NCI-H345 (cell line): Measurements from ENCODE around the gene ANTXRL.
"Not testable (repeated sequence)": the region's sequence is repeated elsewhere in the genome, so short reads cannot be mapped to it uniquely, and the experiment has no call there.

Source experiments
- DNase-seq: peaks from one replicate; lab custom pipeline; 2025; lab: John Stamatoyannopoulos, UW

The ANTXRL gene

DNA sequence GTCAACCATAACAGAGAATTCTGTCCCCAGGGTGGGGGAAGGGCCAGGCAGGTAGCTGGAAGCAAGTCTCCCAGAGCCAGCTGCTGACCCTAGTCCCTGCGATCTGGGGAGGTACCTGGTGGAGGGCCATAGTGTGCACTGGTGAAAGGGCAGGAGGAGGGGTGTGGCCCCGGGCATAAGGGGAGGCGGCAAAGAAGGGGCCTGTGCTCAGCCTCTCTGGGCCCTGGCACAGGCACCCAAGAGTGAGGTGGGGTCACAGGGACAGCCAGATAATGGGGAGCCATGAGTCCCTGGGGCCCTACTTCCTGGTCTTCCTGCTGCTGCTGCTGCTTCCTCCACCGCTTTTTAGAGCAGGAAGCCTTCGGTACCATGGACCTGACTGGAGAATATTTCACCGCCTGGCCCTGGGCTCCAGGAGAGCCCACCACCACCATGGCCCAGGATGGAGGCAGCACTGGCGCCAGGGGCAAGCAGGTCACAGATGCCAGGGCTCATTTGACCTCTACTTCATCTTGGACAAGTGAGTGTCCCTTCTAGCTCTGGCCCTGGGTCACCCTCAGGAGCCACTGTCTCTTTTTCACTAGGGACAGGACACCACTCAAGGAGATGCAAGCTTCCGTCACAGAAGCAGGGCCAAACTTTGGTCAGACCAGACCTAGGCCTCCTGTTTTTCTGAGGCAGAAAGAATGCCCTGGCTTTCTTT lies at the start of gene ANTXRL:
Gene ANTXRL (plus strand): TSS at position 7 of the 703 bp plus-strand sequence. CDS start 266 bp downstream, at position 273.
- DNase-seq: no peak

GRCh38 chr10:46237815-46238510 lies 48.8 kb upstream of the ANTXRL start:
- DNase-seq: no peak

DNA sequence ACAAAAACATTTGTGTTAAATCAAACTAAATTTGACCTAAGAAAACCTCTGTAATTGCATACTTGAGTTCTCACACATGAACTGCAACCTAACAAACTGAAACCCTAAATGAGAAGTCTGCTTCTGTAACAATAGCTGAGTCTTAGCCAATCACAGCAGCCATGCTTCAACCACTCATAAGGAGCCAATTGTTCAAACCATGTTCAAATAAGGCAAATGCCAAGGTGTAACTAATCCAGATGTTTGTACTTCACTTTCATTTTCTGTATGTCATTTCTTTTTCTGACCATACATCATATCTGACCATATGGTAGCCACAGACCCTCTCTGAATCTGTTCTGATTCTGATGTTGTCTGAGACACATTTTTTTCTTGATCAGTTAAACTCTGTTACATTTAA lies 47.5 kb upstream of the ANTXRL start:
- no peak for DNase-seq

DNA sequence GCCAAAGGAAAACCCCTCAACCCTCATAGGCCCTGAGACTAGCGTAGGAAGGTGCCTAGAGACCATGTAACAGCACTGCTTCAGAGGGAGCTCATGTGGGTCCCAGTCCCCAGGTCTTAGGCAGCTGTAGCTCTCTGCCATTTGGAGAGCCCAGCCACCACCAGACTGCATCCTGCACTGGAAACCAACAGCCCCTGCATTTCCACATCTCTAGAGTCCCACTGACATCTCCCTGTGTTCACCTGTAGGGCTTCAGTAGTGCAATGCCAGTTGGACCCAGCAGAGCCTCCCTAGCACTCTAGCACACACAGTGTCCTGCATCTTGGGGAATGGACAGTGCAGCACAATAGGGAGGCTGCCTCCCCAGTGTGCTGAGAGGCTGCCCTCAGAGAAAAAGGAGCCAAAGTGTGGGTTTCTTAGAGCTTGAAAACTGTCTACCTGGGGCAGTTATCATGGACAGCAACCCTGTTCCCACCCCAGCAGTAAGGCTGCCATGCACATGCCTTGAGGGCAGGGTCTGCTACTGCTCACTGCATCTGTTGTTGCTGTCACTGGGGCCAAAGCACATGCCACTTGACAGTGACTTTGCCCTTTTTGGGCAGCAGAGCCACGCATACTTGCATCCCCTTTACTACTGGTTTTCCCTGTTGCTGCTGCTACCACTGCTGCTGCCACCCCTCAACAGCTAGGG lies 46.7 kb upstream of the ANTXRL start:
- DNase-seq: no peak

GRCh38 chr10:46240684-46241565 lies 45.9 kb upstream of the ANTXRL start:
- DNase-seq: no peak

DNA sequence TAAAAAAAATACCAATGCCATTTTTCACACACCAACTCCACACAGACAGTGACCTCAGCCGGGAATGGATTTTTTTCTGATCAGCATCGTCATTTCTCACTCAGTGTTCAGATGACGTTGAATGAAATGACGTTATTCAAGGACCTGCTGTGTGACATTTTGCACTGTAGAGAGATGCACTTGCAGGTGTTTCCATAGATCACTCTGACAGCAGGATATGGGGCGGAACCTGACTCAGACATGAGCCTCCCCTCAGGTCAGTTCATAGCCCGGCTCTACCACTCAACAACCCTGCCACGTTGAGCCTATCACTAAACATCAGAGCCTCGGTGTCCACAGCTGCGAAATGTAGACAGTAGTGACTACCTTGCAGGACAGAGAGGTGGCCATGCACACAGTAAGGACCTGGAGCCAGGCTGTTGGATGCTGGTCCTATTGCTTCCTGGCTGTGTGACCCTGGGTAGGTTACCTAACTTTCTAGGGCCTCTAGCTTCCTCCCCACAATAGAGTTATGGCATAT lies 41.4 kb upstream of the ANTXRL start:
- DNase-seq: no peak

- DNase-seq: not testable (repeated sequence)
These were observed 40.2 kb upstream of the ANTXRL start for GRCh38 chr10:46246400-46247180.

- no peak for DNase-seq
These were observed 39.7 kb upstream of the ANTXRL start for GRCh38 chr10:46247181-46247475.

GRCh38 chr10:46247808-46248569 lies 38.8 kb upstream of the ANTXRL start:
- DNase-seq: no peak

GRCh38 chr10:46248651-46249146 lies 38.1 kb upstream of the ANTXRL start:
- no peak for DNase-seq

GRCh38 chr10:46249617-46250344 lies 37.0 kb upstream of the ANTXRL start:
- not testable (repeated sequence) for DNase-seq

DNA sequence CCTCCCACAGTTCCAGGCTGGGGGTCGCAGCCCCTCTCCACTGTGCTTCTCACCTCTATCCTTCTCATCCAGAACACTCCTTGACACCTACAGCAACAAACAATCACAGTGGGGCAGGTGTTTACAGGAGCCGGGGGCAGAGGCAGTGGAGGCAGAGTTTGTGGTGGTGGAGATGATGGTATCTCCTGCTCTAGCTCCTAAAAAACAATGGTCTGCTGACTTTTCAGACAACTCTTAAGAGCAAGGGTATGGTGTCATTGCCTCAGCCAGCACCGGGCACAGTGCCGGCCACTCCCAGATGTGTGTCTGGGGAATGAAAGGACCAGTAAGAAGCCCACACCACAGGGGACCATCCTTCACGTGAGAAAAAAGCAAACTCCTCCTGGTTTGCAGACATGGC lies 36.3 kb upstream of the ANTXRL start:
- no peak for DNase-seq

- no peak for DNase-seq
These were observed 35.6 kb upstream of the ANTXRL start for GRCh38 chr10:46250898-46251856.

GRCh38 chr10:46251857-46252847 lies 34.6 kb upstream of the ANTXRL start:
- DNase-seq: no peak

- DNase-seq: no peak
These were observed 33.5 kb upstream of the ANTXRL start for GRCh38 chr10:46253076-46254006.

GRCh38 chr10:46254007-46254383 lies 32.8 kb upstream of the ANTXRL start:
- no peak for DNase-seq
